B cell (primary cell): ENCODE measurements around the gene CENPM.

Source experiments
- EZH2 ChIP-seq: IDR thresholded peaks from 2 replicates; pipeline ENCODE4 v1.6.1; 2012; ENCODE audit warnings: borderline replicate concordance, low read depth, mild to moderate bottlenecking, moderate library complexity, low read length; ENCODE audit not compliant: insufficient read depth, poor library complexity, severe bottlenecking
- TF ChIP-seq, protein P1 (sequence below): fragments of 200-600 bp; IDR thresholded peaks from one replicate; pipeline ENCODE4 v1.8.0; 2022; ENCODE audit warnings: antibody characterized with exemption, mild to moderate bottlenecking

- TF ChIP-seq, protein P1, sequence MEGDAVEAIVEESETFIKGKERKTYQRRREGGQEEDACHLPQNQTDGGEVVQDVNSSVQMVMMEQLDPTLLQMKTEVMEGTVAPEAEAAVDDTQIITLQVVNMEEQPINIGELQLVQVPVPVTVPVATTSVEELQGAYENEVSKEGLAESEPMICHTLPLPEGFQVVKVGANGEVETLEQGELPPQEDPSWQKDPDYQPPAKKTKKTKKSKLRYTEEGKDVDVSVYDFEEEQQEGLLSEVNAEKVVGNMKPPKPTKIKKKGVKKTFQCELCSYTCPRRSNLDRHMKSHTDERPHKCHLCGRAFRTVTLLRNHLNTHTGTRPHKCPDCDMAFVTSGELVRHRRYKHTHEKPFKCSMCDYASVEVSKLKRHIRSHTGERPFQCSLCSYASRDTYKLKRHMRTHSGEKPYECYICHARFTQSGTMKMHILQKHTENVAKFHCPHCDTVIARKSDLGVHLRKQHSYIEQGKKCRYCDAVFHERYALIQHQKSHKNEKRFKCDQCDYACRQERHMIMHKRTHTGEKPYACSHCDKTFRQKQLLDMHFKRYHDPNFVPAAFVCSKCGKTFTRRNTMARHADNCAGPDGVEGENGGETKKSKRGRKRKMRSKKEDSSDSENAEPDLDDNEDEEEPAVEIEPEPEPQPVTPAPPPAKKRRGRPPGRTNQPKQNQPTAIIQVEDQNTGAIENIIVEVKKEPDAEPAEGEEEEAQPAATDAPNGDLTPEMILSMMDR: peak; percentile 83
- no peak for TF ChIP-seq EZH2
Observed at GRCh38 chr22:41925783-41926460, 21.0 kb downstream of the CENPM start.
